ENCODE measurements around the gene MPPED2. TPM values are rescaled to one million over a fixed set of nuclear protein-coding genes. Genes with fewer than 3 reads are reported as not detected.

MPPED2 gene
- total and polyA plus RNA-seq, 2 donors (not counting 3 experiments of a cell fraction or from before 2014, with no cell fraction given): not detected

DNA sequence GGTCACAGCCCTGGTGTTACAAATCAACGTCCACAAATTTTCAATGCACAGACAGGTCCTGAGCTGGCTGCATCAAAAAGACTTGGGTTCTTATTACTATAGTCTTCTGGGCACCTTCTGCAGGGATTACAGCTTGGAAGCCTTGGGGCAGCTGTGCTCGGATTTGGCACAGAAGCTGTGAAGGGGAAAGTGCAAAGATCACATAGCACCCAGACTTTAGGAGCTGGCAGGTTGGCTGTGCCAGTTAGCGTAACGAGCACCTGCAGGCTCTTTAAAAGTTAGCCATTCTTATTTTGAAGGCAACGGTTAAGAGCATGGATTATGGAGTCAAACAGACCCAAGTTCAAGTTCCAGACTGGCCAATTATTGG lies 162.9 kb downstream of the MPPED2 start:
- CTCF ChIA-PET: no interaction called here
- no peak for TF ChIP-seq GATA2 (IDR thresholded peaks at IDR 0.05; ENCODE audit: insufficient read depth, insufficient read length, low read depth, low read length)
- no peak for TF ChIP-seq POLR2A (IDR thresholded peaks at IDR 0.05; ENCODE audit: low read depth, low read length)
- no peak for TF ChIP-seq MAX (IDR thresholded peaks at IDR 0.05; ENCODE audit: insufficient read depth, insufficient read length)
- no peak for TF ChIP-seq POLR2AphosphoS5 (IDR thresholded peaks at IDR 0.05; ENCODE audit: insufficient read depth, low read depth, low read length)
- TF ChIP-seq EZH2 (IDR thresholded peaks at IDR 0.05; ENCODE audit: borderline replicate concordance, low read depth, low read length, severe bottlenecking): no peak
- TF ChIP-seq FOS (IDR thresholded peaks at IDR 0.05; ENCODE audit: borderline replicate concordance, insufficient read depth, low read length): no peak
- no peak for TF ChIP-seq MYC (IDR thresholded peaks at IDR 0.05; ENCODE audit: low read depth, low read length)
- no peak for TF ChIP-seq JUN (IDR thresholded peaks at IDR 0.05; ENCODE audit: borderline replicate concordance, insufficient read depth, insufficient read length, low read depth)
- TF ChIP-seq CTCF (IDR thresholded peaks at IDR 0.05; ENCODE audit: extremely low read depth in 1 of 2, insufficient read depth in 1 of 2, low read depth in 1 of 2, low read length in 2 of 2): no peak
- Histone ChIP-seq H3K9me1 (replicated peaks; ENCODE audit: control insufficient read depth, extremely low read depth, insufficient read depth, low read length) (no peaks in the 10 kb centered on the region), H2AFZ (ENCODE audit: low read depth, low read length) (no peak overlapping the region), H3K9ac (replicated peaks; ENCODE audit: extremely low read depth, insufficient read depth, low read length) (no peak overlapping the region), H3K27me3 (ENCODE audit: control insufficient read depth in 2 of 2, insufficient read depth in 2 of 2, low read length in 2 of 2) (no peaks in the 10 kb centered on the region), H3K79me2 (ENCODE audit: control insufficient read depth, insufficient read depth, low read length) (no peaks in the 10 kb centered on the region), H3K4me3 (replicated peaks in 1 of 3; ENCODE audit: insufficient read depth in 1 of 3, low read depth in 1 of 3, low read length in 3 of 3) (no peak overlapping the region), H3K27ac (ENCODE audit: insufficient read depth, low read depth, low read length) (no peak overlapping the region), H3K4me1 (ENCODE audit: control insufficient read depth, extremely low read depth, insufficient read depth, low read length) (no peaks in the 10 kb centered on the region), H3K36me3 (ENCODE audit: control insufficient read depth in 2 of 2, extremely low read depth in 1 of 2, insufficient read depth in 2 of 2, low read length in 2 of 2) (no peaks in the 10 kb centered on the region), H4K20me1 (replicated peaks; ENCODE audit: control insufficient read depth, extremely low read depth, insufficient read depth, low read length) (no peaks in the 10 kb centered on the region), H3K4me2 (ENCODE audit: insufficient read depth, low read length) (no peak overlapping the region), H3K9me3 (replicated peaks; ENCODE audit: control insufficient read depth, insufficient read depth, low read length) (no peaks in the 10 kb centered on the region)
- no TSS peak for BruUV-seq (replicated peaks)
- intact Hi-C loops (cut with micrococcal nuclease): no loop called here
- POLR2A ChIA-PET: no interaction called here
- no peak for FAIRE-seq
- no peak for DNase-seq (ENCODE audit: low read depth, low spot score)
- dilution Hi-C loops (cut with MboI; ENCODE audit: extremely low pct_ligation_motif_present, low sequenced_read_pairs): no loop called here
